HepG2 (cell line): ENCODE data around the gene SPOCD1. TPM values are rescaled to one million over a fixed set of nuclear protein-coding genes. Genes with fewer than 3 reads are reported as not detected.
A peak's percentile ranks its signal among the peaks of the same experiment; 100 is the strongest.

Source experiments
- ATRX ChIP-seq: sonication (generic); formaldehyde crosslinking; IDR thresholded peaks from 2 replicates; pipeline ENCODE4 v1.4.0; 2020; ENCODE audit warnings: missing genetic modification reagents, borderline replicate concordance
- CAMTA2 ChIP-seq: sonication (generic); formaldehyde crosslinking; IDR thresholded peaks from 2 replicates; pipeline ENCODE4 v1.4.0; 2020; ENCODE audit warnings: mild to moderate bottlenecking, missing genetic modification reagents, borderline replicate concordance
- CREB1 ChIP-seq, 2 experiments: fragments of 450-650 bp in 1 of 2; IDR thresholded peaks; 2 replicates each; pipeline ENCODE4 v1.6.1; 2016 to 2017; ENCODE audit warnings: control low read depth in 1 of 2, mild to moderate bottlenecking in 1 of 2, missing compliant biosample characterization in 1 of 2, missing genetic modification characterization in 1 of 2
- DMAP1 ChIP-seq: IDR thresholded peaks from 2 replicates; pipeline ENCODE4 v1.6.1; 2016
- HNF4A ChIP-seq: sonication (generic); formaldehyde crosslinking; IDR thresholded peaks from 2 replicates; pipeline ENCODE4 v1.4.0; 2020; ENCODE audit warnings: missing genetic modification reagents
- HNRNPLL ChIP-seq: fragments of 200-400 bp; formaldehyde crosslinking; IDR thresholded peaks from 2 replicates; pipeline ENCODE4 v1.6.1; 2017; ENCODE audit warnings: mild to moderate bottlenecking, low read depth, low read length; ENCODE audit not compliant: poor library complexity, severe bottlenecking
- MEIS1 ChIP-seq: sonication (generic); formaldehyde crosslinking; IDR thresholded peaks from 2 replicates; pipeline ENCODE4 v1.9.0; 2021; ENCODE audit warnings: mild to moderate bottlenecking, missing genetic modification reagents, moderate library complexity, borderline replicate concordance
- PITX1 ChIP-seq: sonication (generic); formaldehyde crosslinking; IDR thresholded peaks from 2 replicates; pipeline ENCODE4 v1.5.1; 2020; ENCODE audit warnings: mild to moderate bottlenecking, missing genetic modification reagents
- SMARCC2 ChIP-seq: fragments of 450-650 bp; IDR thresholded peaks from 2 replicates; pipeline ENCODE4 v1.6.1; 2017; ENCODE audit warnings: antibody characterized with exemption, mild to moderate bottlenecking
- SNAPC2 ChIP-seq: sonication (generic); formaldehyde crosslinking; IDR thresholded peaks from 2 replicates; pipeline ENCODE4 v1.8.1; 2022; ENCODE audit warnings: mild to moderate bottlenecking, missing genetic modification reagents
- ZNF34 ChIP-seq: sonication (generic); formaldehyde crosslinking; IDR thresholded peaks from 2 replicates; pipeline ENCODE4 v1.4.0; 2020; ENCODE audit warnings: mild to moderate bottlenecking, missing genetic modification reagents, borderline replicate concordance
- ZNF350 ChIP-seq: sonication (generic); formaldehyde crosslinking; IDR thresholded peaks from 2 replicates; pipeline ENCODE4 v1.4.0; 2020; ENCODE audit warnings: mild to moderate bottlenecking, low read depth, missing genetic modification reagents, borderline replicate concordance
- ZNF530 ChIP-seq: sonication (generic); formaldehyde crosslinking; IDR thresholded peaks from 2 replicates; pipeline ENCODE4 v1.5.0; 2020; ENCODE audit warnings: low read depth, mild to moderate bottlenecking, missing genetic modification reagents
- ZNF556 ChIP-seq: sonication (generic); formaldehyde crosslinking; IDR thresholded peaks from 2 replicates; pipeline ENCODE4 v1.4.0; 2020; ENCODE audit warnings: mild to moderate bottlenecking, missing genetic modification reagents, borderline replicate concordance
- ZNF629 ChIP-seq: sonication (generic); formaldehyde crosslinking; conservative IDR thresholded peaks from 2 replicates; pipeline ENCODE4 v1.5.0; 2020; ENCODE audit warnings: missing genetic modification reagents
- ZNF761 ChIP-seq: sonication (generic); formaldehyde crosslinking; conservative IDR thresholded peaks from 2 replicates; pipeline ENCODE4 v1.4.0; 2020; ENCODE audit warnings: mild to moderate bottlenecking, missing genetic modification reagents
- ZNF790 ChIP-seq: sonication (generic); formaldehyde crosslinking; IDR thresholded peaks from 2 replicates; pipeline ENCODE4 v1.8.0; 2022; ENCODE audit warnings: missing genetic modification reagents, mild to moderate bottlenecking, borderline replicate concordance
- polyA plus RNA-seq, 8 experiments: library from polyadenylated mRNA; depleted of rRNA in 3 of 8; stranded (reverse) in 7 of 8; unstranded in 1 of 8; fragments of >200 nt; fragmentation: Illumina TruSeq in 4 of 8; extraction: Trizol in 4 of 8; gene quantifications; 2 replicates each; pipeline versions ENCODE4 v1.2.1 to v1.2.3, GENCODE V29; 2011 to 2016; ENCODE audit warnings: low read depth in 4 of 8, missing spikeins in 1 of 8, mixed read lengths in 1 of 8; ENCODE audit not compliant: insufficient read depth in 1 of 8
- total RNA-seq, 5 experiments: library from RNA; depleted of rRNA; stranded (reverse); fragments of >200 nt; fragmentation: Illumina TruSeq; extraction: Trizol; gene quantifications; 2 replicates each; pipeline ENCODE4 v1.2.3, GENCODE V29; 2016; ENCODE audit warnings: low read depth in 1 of 5
- TF ChIP-seq, protein P1 (sequence below): sonication (generic); formaldehyde crosslinking; IDR thresholded peaks from 2 replicates; pipeline ENCODE4 v1.4.0; 2020; ENCODE audit warnings: mild to moderate bottlenecking, missing genetic modification reagents
- TF ChIP-seq, protein P2 (sequence below): sonication (generic); formaldehyde crosslinking; conservative IDR thresholded peaks from 2 replicates; pipeline ENCODE4 v1.5.0; 2020; ENCODE audit warnings: missing genetic modification reagents
- TF ChIP-seq, protein P3 (sequence below): sonication (generic); formaldehyde crosslinking; IDR thresholded peaks from 2 replicates; pipeline ENCODE4 v1.4.0; 2020; ENCODE audit warnings: mild to moderate bottlenecking, missing genetic modification reagents

Gene SPOCD1
- total and polyA plus RNA-seq, 2 of the 13 experiments (the other 11 are each of a cell fraction or from before 2014, with no cell fraction given), result 0.24 to 0.29 TPM

DNA sequence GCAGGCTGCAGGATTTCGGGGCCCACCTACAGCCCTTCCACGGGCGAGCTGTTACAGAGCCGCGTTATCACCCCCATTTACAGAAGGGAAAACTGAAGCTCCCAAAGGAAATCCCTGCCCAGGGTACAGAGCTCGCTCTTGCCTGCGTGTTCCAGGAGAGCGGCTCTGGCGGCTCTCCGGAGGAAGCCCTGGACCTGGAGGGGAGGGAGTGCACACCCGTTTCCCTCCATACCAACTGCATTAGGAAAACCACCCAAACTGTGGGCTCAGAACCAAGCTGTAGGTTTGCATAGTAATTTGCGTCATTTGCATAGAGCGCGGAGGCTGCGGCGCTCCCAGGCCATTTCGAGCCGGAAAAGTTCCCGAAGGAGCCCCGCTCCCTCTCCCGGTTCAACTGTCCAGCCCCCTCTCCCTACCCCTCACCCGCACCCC, 27.0 kb downstream of the SPOCD1 start (continued):
- TF ChIP-seq CREB1 (IDR thresholded peaks at IDR 0.05), result no peak
- TF ChIP-seq CREB1 (CRISPR knock-in tag; IDR thresholded peaks at IDR 0.05), result 0 out of 2 replicates have a peak, but pooled peaks have one; percentile 11
- no peak for TF ChIP-seq SMARCC2
- TF ChIP-seq ZNF629, result peak; percentile 78
- TF ChIP-seq DMAP1 (CRISPR knock-in tag), result 0 out of 2 replicates have a peak, but pooled peaks have one; percentile 19
- 0 out of 2 replicates have a peak, but pooled peaks have one; percentile 49 for TF ChIP-seq SNAPC2
- TF ChIP-seq, protein P1, sequence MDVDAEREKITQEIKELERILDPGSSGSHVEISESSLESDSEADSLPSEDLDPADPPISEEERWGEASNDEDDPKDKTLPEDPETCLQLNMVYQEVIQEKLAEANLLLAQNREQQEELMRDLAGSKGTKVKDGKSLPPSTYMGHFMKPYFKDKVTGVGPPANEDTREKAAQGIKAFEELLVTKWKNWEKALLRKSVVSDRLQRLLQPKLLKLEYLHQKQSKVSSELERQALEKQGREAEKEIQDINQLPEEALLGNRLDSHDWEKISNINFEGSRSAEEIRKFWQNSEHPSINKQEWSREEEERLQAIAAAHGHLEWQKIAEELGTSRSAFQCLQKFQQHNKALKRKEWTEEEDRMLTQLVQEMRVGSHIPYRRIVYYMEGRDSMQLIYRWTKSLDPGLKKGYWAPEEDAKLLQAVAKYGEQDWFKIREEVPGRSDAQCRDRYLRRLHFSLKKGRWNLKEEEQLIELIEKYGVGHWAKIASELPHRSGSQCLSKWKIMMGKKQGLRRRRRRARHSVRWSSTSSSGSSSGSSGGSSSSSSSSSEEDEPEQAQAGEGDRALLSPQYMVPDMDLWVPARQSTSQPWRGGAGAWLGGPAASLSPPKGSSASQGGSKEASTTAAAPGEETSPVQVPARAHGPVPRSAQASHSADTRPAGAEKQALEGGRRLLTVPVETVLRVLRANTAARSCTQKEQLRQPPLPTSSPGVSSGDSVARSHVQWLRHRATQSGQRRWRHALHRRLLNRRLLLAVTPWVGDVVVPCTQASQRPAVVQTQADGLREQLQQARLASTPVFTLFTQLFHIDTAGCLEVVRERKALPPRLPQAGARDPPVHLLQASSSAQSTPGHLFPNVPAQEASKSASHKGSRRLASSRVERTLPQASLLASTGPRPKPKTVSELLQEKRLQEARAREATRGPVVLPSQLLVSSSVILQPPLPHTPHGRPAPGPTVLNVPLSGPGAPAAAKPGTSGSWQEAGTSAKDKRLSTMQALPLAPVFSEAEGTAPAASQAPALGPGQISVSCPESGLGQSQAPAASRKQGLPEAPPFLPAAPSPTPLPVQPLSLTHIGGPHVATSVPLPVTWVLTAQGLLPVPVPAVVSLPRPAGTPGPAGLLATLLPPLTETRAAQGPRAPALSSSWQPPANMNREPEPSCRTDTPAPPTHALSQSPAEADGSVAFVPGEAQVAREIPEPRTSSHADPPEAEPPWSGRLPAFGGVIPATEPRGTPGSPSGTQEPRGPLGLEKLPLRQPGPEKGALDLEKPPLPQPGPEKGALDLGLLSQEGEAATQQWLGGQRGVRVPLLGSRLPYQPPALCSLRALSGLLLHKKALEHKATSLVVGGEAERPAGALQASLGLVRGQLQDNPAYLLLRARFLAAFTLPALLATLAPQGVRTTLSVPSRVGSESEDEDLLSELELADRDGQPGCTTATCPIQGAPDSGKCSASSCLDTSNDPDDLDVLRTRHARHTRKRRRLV (CRISPR knock-in tag), result 0 out of 2 replicates have a peak, but pooled peaks have one; percentile 62
- TF ChIP-seq, protein P2, sequence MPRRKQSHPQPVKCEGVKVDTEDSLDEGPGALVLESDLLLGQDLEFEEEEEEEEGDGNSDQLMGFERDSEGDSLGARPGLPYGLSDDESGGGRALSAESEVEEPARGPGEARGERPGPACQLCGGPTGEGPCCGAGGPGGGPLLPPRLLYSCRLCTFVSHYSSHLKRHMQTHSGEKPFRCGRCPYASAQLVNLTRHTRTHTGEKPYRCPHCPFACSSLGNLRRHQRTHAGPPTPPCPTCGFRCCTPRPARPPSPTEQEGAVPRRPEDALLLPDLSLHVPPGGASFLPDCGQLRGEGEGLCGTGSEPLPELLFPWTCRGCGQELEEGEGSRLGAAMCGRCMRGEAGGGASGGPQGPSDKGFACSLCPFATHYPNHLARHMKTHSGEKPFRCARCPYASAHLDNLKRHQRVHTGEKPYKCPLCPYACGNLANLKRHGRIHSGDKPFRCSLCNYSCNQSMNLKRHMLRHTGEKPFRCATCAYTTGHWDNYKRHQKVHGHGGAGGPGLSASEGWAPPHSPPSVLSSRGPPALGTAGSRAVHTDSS (CRISPR knock-in tag), result no peak
- TF ChIP-seq MEIS1 (CRISPR knock-in tag), result 0 out of 2 replicates have a peak, but pooled peaks have one; percentile 34
- TF ChIP-seq HNF4A (CRISPR knock-in tag), result no peak
- no peak for TF ChIP-seq ZNF556 (CRISPR knock-in tag)
- no peak for TF ChIP-seq ZNF530
- TF ChIP-seq ZNF34 (CRISPR knock-in tag), result 0 out of 2 replicates have a peak, but pooled peaks have one; percentile 43
- TF ChIP-seq ATRX (CRISPR knock-in tag), result no peak
- TF ChIP-seq ZNF350 (CRISPR knock-in tag), result no peak
- TF ChIP-seq CAMTA2 (CRISPR knock-in tag), result no peak
- peak; percentile 39; the same call in 1 of the 2 replicates for TF ChIP-seq ZNF761 (CRISPR knock-in tag)
- TF ChIP-seq, protein P3, sequence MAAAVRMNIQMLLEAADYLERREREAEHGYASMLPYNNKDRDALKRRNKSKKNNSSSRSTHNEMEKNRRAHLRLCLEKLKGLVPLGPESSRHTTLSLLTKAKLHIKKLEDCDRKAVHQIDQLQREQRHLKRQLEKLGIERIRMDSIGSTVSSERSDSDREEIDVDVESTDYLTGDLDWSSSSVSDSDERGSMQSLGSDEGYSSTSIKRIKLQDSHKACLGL (CRISPR knock-in tag), result peak; percentile 10; the same call in 1 of the 2 replicates
- TF ChIP-seq PITX1 (CRISPR knock-in tag), result no peak
- TF ChIP-seq ZNF790 (CRISPR knock-in tag), result no peak
- TF ChIP-seq HNRNPLL, result peak; percentile 48
- TF ChIP-seq, all 625 proteins: peak for 12
